ENCODE measurements around the gene TMEM235.

DNA sequence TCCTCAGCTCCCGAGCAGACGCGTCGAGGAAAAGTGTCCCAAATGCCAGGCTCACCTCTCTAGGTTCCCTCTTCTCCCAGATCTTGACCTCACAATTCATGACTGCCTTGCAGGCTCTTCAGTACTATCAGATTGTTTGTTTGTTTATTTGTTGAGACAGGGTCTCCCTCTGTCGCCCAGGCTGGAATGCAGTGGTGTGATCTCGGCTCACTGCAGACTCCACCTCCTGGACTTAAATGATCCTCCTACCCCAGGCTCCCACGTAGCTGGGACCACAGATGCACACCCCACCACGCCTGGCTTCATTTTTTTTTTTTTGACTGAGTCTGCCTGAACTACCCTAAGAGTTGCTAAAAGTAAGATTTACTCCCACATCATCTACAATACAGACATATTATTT is 15.9 kb downstream of the TMEM235 start:
- TF ChIP-seq POLR2A (IDR thresholded peaks at IDR 0.05; ENCODE audit: low read depth, low read length) (no peak), TAF1 (IDR thresholded peaks at IDR 0.05; ENCODE audit: low read depth, low read length) (no peak)
